Hematopoietic multipotent progenitor cell treated with erythropoietin and hydrocortisone succinate and interleukin-3 and kit ligand, for 8 days (in vitro differentiated cells): ENCODE measurements around the gene CSNK2B.
"Not testable (repeated sequence)": the region's sequence is repeated elsewhere in the genome, so short reads cannot be mapped to it uniquely, and the experiment has no call there.

Source experiments
- DNase-seq: peaks from one replicate; pipeline ENCODE4 v3.0.0-alpha.2; 2015

Gene CSNK2B

GRCh38 chr6:31691078-31691463, 25.2 kb downstream of the CSNK2B start:
- DNase-seq, result no peak

- no peak for DNase-seq
Observed at GRCh38 chr6:31691564-31692108, 25.8 kb downstream of the CSNK2B start.

GRCh38 chr6:31692353-31692752, 26.5 kb downstream of the CSNK2B start:
- no peak for DNase-seq

DNA sequence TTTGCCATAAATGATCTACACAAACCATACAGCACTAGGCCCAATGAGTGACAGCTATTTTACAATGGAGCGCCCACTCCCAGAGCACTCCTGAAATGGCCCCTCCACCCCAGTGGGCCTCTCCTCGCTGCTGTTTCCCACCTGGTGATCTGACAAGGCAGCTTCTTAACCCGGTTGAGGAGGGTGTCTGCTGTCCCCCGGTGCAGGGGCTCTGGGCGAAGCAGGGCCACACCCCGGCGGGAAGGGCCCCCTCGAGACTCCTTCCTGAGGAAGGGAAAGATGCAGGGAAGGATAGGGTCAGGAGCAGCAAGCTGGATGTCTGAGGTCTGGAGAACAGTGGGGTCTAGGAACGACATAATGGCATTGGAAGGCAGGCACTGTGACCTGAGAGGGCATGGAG, 27.0 kb downstream of the CSNK2B start:
- no peak for DNase-seq

- DNase-seq, result no peak
Observed at GRCh38 chr6:31693535-31693934, 27.7 kb downstream of the CSNK2B start.

- DNase-seq, result no peak
Observed at GRCh38 chr6:31697555-31697954, 31.7 kb downstream of the CSNK2B start.

DNA sequence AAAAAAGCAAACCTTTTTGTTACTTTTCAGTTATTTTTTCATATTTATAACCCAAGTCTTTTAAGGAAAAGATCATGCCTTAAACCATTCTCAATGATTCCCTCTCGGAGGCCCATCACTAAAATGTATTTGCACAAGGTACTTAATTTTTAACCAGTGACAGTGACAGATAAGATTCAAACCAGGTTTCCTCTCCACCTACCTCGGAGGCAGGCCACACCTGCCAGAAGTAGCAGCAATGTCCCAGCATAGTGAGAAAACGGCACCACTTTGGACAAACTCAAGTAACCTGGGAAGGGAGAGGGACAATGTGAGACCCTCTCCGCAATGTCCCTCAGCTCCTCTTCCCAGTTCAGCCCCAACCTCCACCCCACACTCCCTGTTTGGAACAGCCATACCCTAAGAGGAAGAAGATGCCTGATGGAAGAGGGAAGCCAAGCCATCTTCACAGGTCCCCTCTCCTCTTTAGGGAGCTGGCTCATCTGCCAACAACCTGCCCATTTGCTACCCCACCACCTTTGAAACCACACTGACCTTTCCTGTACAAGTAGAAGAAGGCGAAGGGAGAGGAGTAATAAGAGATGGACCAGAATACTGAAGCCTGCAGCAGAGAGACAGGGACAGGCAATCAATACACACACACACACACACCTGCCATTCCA, 35.0 kb downstream of the CSNK2B start:
- DNase-seq, result no peak

DNA sequence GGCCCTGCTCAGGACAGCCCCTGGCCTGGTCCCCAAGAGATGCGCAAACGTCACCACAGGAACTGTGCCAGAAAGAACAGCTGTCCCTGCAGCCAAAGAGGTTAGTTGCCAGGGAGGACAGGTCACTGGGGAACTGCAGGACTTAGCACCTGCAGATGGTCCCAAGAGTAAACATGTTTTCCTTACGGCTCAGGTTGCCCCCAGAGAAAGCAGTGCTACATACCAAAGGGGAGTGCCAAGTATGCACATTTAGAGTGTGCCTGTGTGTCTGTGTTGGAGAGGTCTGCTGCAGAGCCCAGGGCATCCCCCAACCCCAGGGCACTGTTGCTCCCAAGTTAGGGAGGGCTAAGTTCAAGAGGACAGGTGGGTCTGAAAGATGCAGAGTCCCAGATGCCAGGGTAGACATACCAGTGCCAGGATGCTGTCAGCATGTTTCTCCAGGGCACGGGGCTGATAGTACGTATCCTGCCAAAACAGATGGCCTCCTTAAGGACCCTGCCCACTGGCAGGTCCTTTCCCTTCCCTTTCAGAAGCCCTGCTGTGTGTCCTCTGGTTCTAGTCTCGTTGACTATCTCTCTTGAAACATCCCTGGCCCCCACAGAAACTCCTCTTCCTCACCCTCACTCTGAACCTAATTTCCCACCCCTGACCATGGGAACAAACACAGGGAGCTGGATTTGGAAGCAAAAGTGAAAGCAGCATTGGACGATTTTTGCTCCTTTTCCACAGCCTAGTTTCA, 36.0 kb downstream of the CSNK2B start:
- peak; percentile 67 for DNase-seq

DNA sequence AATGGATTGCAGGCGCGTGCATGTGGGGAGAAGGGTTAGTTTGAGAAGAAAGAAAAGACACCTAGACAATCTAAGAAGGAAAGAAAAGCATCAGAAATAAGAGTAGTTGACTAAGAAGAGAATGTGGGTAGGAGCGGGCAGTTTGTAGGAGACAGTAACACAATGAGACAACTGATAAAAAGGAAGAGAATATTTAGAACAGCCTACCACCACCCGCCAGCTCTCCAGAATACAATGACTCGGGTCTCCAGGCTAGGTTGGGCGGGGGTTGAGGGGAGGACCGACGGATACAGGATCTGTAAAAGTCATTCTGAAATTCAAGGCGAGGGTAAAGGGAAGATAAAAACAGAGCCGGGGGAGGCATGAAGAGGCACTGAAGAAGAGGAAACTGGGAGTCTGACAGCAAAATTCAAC, 36.5 kb downstream of the CSNK2B start:
- no peak for DNase-seq

DNA sequence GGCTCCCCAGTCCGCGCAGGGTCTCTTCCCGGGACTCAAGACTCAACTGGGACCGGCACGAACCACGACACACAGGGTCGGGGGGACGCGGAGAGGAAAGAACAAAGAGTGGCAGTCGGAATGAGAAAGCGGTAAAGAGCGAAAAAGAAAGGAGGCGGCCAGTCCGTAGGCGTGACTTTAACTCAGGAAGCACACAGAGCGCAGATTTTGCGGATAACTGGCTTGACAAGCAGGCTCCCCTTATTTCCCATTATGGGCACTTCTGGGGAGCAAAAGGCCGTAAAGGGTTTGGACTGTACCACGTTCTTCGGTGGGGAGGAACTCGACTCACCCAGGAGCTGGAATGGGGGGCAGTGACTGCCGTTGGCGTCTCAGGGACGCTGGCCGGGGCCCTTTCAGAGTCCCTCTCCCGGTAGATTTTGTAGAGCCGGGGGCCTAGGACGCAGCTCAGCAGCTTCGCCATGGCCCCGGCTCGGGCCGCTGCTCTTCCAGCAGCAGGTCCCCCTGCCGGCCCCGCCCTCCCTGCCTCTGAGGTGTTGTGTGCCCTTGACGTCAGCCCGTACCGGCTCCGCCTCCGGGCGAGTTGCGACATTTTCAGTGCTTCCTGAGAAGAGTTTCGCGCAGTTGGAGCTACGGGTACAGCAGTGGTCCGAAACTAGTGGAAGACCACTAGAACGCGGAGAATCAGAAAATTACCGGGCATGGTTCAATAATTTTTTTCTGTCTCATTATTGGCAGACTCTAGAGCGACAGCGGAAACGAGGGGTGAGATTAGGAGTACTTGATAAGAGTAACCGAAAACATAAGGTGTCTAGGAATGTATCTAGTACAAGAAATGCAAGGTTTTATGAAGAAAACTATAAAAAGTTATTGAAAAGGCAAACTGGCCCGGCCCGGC, 37.2 kb downstream of the CSNK2B start, which contains the start of gene ABHD16A:
TSS of gene ABHD16A (minus strand) at position 506 of the 898 bp plus-strand sequence. CDS start at position 463, 43 bp downstream.
- DNase-seq, result peak; percentile 98

GRCh38 chr6:31705931-31706330, 40.1 kb downstream of the CSNK2B start:
- no peak for DNase-seq

- no peak for DNase-seq
Observed at GRCh38 chr6:31706599-31706998, 40.7 kb downstream of the CSNK2B start, which contains the start of gene LY6G6F. TSS of gene LY6G6F (plus strand) at chr6:31706866. CDS start at chr6:31706907, 41 bp downstream.

GRCh38 chr6:31707701-31708100, 41.8 kb downstream of the CSNK2B start:
- DNase-seq, result no peak

- DNase-seq, result no peak
Observed at GRCh38 chr6:31708224-31708623, 42.3 kb downstream of the CSNK2B start.

- DNase-seq, result not testable (repeated sequence)
Observed at GRCh38 chr6:31709157-31709556, 43.3 kb downstream of the CSNK2B start.

DNA sequence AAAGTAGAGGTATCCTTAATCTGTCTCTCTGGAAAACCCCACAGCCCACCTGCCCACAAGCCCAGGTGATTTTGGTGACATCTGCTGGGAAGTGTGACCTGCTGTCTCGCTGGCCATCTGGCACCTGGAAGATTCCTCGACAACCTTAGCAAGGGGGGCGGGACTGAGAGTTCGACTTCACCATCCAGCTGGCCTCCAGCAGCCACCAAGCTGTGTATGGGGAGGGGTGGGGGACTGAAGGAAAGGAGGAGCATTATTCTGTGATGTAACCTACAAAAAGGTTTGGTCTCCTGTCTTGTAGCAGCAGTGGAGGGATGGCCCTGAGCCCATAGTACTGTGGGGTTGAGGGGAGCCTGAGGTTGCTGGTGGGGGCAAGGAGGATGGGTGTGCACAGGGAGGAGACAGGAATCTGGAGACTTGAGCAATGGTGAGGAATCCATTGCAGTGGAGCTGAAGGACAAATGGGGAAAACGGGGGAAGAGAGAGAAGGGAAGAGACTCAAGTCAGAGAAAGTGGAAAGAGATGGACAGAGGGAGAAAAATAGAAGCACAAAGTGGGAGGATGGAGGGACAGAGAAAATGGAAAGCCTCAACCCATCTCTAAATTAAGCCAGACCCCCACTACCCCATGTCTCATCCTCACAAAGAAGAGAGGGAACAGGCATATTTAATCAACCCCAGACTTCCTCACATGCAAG, 44.8 kb downstream of the CSNK2B start:
- DNase-seq, result no peak

DNA sequence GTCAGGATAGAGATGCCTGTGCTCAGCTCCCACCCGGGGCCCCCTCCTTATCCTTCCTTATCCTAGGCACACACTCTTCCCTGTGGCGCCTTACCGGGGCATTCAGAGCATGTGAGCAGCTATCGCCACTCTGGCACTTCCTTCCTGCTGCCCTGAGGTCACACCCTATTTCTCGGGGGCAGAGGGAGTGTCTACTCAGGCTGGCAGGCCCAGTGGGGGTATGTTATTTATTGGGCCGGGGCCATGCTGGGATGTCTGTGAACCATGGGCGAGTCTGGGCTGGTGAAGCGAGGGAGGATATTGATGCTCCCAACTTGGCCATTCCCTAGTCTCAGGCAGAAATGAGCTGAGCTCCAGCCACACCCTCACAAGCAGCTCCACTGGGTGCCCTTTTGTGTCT, 45.4 kb downstream of the CSNK2B start:
- DNase-seq, result peak; percentile 92

GRCh38 chr6:31712296-31712695, 46.4 kb downstream of the CSNK2B start:
- DNase-seq, result peak; percentile 66

DNA sequence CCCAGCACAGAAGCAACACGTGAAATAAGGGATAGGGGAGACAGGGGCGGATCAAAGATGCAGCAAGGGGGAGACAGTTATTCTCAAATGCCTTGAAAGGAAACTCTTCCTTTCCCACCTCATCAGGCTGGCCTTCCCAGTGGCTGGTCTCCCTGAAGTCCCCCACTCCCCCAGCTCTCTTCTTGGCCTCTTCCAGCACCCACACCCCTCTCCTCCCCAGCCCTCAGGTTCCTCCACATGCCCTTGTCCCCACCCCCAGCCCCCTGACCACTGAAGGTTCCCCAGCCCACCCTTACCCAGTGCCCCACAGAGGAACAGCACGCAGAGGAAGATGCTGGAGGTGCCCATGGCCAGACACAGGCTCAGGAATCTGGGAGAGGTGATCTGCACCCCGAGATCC, 47.6 kb downstream of the CSNK2B start:
- DNase-seq, result no peak

- DNase-seq, result no peak
Observed at GRCh38 chr6:31713991-31714684, 48.3 kb downstream of the CSNK2B start.
